ENCODE results near the gene TPSD1.
"Not testable (repeated sequence)": the region's sequence is repeated elsewhere in the genome, so short reads cannot be mapped to it uniquely, and the experiment has no call there.

Gene TPSD1

DNA sequence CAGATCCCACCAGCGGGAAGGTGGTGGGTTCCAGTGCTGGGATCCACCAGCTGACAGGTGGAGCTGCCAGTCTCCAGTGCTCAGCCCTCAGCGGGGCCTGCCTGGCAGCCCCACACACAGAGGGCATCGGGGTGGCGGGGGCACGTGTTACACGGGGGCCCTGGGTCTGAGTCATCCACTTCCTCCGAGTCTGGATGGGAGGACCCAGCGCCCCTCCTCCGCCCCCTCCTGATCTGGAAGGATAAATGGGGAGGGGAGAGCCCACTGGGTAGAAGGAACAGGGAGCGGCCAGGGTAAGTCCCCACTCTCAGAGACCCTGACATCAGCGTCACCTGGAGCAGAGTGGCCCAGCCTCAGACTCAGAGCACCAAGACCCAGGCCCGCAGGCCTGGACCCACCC lies 15.4 kb upstream of the TPSD1 start, which contains the start of gene TPSAB1:
TSS of gene TPSAB1 (plus strand) at position 270 of the 400 bp plus-strand sequence. CDS start 234 bp downstream, outside the sequence.
- DNase-seq (ENCODE audit: low read depth in 4 of 4, low spot score in 1 of 4) = not testable (repeated sequence)

GRCh38 chr16:1241081-1241480 lies 14.8 kb upstream of the TPSD1 start:
- DNase-seq (ENCODE audit: low read depth in 4 of 4, low spot score in 1 of 4) = not testable (repeated sequence)

DNA sequence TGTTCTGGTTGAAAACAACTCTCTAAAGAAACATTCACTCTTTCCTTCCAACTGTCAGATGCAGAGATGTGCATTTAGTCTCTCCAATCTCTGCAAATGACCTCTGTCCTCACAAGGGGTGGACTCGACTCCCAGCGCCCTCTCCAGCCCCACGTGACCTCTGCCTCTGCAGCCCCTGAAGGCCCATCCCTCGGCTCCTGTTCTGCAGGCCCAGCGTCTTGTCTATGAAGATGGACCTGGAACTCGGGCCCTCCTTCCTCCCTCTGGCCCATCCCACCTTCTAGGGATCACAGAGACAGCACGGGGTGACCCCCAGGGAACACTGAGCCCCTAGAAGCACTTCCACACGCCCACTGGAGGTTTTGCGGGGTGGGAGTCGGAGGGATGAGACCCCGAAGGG lies 12.5 kb upstream of the TPSD1 start:
- not testable (repeated sequence) for DNase-seq (ENCODE audit: low read depth in 4 of 4, low spot score in 1 of 4)

GRCh38 chr16:1243907-1244850 lies 11.7 kb upstream of the TPSD1 start:
- DNase-seq (ENCODE audit: low read depth in 4 of 4, low spot score in 1 of 4) = not testable (repeated sequence)

- no peak for DNase-seq (ENCODE audit: low read depth in 4 of 4, low spot score in 1 of 4)
Measured at GRCh38 chr16:1244881-1245280, 11.0 kb upstream of the TPSD1 start.

DNA sequence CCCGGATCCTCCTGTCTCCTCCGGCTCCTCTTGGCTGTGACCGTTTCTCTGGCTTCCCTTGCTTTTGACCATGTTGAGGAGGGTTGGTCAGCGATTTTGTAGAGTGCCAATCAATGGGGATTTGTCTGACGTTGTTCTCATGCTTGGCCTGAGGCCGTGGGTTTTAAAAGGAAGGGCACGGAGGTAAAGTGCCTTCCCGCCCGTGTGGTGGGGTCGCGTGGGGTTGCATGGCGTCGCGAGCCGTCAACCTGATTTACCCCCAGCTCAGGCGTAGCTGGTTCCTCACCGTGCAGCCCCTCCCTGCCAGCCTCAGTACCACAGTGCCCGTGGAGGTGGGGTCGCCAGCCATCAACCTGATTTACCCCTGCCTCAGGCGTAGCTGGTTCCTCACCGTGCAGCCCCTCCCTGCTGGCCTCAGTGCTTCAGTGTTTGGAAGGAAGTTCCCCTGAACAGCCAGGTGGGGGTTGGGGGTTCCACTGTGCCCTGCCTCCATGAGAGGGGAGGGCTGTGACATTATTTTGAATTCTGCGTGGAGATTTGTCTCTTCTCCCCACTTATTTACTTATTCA lies 10.3 kb upstream of the TPSD1 start:
- DNase-seq (ENCODE audit: low read depth in 4 of 4, low spot score in 1 of 4) = no peak

DNA sequence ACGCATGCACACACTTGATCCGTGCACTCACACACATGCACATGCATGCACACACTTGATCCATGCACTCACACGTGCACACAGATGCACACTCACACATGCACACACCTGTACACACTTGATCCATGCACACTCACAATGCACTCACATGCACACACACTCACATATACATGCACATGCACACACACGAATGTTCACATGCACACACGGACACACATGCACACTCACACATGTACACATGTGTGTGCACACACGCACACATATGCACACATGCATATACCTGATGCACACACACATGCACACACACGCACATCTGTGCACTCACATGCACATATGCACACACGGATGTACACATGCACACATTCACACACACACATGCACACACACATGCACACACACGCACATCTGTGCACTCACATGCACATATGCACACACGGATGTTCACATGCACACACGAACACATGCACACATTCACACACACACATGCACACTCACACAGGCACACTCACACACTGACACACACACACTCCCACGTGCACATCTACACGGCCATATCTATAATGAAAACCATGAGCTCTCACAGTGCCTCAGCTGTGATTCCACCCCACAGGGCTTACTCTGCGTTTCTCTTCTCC lies 7.8 kb upstream of the TPSD1 start:
- DNase-seq (ENCODE audit: low read depth in 4 of 4, low spot score in 1 of 4) = not testable (repeated sequence)

GRCh38 chr16:1249031-1249755 lies 6.7 kb upstream of the TPSD1 start:
- not testable (repeated sequence) for DNase-seq (ENCODE audit: low read depth in 4 of 4, low spot score in 1 of 4)

GRCh38 chr16:1253701-1254364 lies 2.0 kb upstream of the TPSD1 start:
- DNase-seq (ENCODE audit: low read depth in 4 of 4, low spot score in 1 of 4) = not testable (repeated sequence)

DNA sequence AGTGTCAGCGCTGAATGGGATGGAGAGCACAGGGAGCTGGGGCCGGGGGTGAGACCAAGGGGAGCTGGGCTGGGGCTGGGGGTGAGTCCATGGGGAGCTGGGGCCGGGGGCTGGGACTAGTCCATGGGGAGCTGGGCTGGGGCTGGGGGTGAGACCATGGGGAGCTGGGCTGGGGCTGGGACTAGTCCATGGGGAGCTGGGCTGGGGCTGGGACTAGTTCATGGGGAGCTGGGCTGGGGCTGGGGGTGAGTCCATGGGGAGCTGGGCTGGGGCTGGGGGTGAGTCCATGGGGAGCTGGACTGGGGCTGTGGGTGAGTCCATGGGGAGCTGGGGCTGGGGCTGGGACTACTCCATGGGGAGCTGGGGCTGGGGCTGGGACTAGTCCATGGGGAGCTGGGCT lies 1.0 kb upstream of the TPSD1 start:
- not testable (repeated sequence) for DNase-seq (ENCODE audit: low read depth in 4 of 4, low spot score in 1 of 4)

DNA sequence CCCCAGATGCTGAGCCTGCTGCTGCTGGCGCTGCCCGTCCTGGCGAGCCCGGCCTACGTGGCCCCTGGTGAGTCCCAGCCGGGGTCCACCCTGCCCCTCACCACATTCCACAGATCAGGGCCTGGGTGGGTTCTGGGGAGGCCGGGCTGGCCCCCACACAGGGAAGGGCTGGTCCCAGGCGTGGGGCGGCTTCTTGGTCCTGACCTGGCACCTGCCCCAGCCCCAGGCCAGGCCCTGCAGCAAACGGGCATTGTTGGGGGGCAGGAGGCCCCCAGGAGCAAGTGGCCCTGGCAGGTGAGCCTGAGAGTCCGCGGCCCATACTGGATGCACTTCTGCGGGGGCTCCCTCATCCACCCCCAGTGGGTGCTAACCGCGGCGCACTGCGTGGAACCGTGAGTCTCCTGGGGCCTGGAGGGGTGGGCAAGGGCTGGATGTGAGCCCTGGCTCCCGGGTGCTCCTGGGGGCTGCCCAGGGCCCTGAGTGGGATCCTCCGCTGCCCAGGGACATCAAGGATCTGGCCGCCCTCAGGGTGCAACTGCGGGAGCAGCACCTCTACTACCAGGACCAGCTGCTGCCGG lies 516 bp downstream of the TPSD1 start:
- DNase-seq (ENCODE audit: low read depth in 4 of 4, low spot score in 1 of 4) = not testable (repeated sequence)

GRCh38 chr16:1256874-1257322 lies 1.0 kb downstream of the TPSD1 start:
- no peak for DNase-seq (ENCODE audit: low read depth in 4 of 4, low spot score in 1 of 4)

DNA sequence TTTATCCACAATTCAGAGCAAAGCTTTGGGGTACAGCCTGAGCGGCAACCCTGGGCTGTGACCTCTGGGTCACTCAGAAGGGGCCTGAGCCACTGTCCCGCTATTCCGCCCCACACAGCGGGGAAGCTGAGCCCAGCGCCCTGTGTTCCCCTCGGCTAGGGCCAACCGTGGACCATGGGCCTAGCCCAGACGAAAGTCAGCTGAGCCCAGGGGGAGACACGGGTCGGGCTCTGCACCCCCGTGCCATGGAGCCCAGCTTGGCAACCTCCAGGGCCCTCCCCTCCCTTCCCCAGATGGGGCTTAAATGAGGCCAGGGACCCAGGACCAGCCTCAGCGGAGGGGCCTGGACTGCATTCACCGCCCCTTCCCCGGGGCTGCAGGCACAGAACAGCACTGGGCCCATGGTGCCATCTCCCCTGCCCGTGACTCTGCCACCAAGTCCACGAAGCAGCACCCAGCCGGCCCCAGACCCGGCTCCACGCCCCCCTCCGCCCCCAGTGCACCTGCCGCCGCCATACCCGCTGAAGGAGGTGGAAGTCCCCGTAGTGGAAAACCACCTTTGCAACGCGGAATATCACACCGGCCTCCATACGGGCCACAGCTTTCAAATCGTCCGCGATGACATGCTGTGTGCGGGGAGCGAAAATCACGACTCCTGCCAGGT lies 1.8 kb downstream of the TPSD1 start:
- no peak for DNase-seq (ENCODE audit: low read depth in 4 of 4, low spot score in 1 of 4)

DNA sequence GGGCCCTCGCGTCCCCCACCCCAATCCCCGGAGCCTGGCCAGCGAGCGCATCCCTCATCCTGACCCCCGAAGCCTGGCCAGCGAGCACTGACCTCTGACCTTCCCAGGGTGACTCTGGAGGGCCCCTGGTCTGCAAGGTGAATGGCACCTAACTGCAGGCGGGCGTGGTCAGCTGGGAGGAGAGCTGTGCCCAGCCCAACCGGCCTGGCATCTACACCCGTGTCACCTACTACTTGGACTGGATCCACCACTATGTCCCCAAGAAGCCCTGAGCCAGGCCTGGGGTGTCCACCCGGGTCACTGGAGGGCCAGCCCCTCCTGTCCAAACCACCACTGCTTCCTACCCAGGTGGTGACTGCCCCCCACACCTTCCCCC lies 2.3 kb downstream of the TPSD1 start:
- no peak for DNase-seq (ENCODE audit: low read depth in 4 of 4, low spot score in 1 of 4)

- DNase-seq (ENCODE audit: low read depth in 4 of 4, low spot score in 1 of 4) = no peak
Measured at GRCh38 chr16:1258906-1259759, 3.3 kb downstream of the TPSD1 start.

- DNase-seq (ENCODE audit: low read depth in 4 of 4, low spot score in 1 of 4) = no peak
Measured at GRCh38 chr16:1259760-1260068, 3.8 kb downstream of the TPSD1 start.

DNA sequence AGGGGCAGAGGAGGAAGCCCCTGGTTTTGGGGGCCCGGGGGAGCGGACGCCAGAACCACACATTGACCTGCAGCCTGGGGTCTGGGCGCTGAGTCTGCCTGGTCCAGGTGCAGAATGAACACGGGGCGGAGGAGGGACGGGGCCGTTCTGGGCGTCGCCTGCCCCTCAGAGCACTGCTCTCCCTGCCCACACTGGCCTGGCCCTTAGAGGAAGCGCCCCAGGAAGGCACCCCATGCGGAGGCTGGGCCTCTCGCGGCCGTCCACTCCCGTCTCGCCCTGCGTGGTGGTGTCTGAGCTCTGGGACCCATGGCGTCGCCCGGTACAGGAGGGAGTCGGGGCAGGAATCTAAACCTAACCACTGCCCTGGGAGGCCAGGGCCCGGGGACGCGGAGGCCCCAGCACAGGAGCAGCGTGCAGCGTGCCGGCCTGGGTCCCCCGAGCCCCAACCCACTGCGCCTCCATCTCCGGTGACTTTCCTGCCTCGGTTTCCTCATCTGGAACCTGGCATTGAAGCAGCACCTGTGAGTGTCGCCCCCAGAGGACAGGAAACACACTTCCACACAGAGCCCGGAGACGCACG lies 4.3 kb downstream of the TPSD1 start:
- no peak for DNase-seq (ENCODE audit: low read depth in 4 of 4, low spot score in 1 of 4)

DNA sequence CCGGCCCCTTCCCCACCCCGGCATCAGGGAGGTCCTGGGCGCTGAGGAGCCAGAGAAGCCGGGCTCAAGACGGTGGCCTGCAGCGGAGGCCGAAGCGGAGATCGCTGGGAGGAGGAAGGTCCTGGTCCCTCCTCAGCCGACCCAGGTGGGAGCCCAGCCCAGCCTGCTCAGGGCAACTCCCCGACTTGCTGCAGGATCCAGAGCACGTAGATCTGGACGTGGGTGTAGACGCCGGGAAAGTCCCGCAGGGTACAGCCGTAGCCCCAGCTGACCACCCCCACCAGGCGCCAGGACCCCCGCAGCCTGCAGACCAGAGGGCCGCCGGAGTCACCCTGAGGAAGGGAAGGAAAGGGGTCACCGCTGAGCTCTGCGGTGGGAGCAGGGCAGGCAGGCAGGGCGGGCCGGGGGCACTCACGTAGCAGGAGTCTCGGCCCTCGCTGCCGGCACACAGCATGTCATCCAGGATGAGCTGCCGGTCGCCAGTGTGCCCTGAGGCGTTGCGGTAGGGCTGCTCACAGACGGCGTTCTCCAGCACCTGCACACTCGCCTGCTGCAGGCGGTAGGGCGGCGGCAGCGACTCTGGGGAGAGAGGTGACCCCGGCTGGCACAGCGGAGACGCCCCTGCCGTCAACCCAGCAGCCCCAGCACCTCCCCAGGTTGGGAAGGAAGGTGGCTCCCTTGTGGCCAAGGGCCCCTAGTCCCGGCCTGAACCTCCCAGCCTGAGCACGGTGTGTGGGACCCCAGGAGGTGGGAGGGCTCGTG lies 5.4 kb downstream of the TPSD1 start:
- no peak for DNase-seq (ENCODE audit: low read depth in 4 of 4, low spot score in 1 of 4)
